GM18909 (cell line): ENCODE data around the gene MYOF.
"Not testable (repeated sequence)": the region's sequence is repeated elsewhere in the genome, so short reads cannot be mapped to it uniquely, and the experiment has no call there.

Source experiments
- ATAC-seq: cut with Tn5 transposase; IDR thresholded peaks from one replicate; pipeline ENCODE4 v1.9.1; 2021; ENCODE audit warnings: mild to moderate bottlenecking; ENCODE audit not compliant: unreplicated experiment, poor library complexity

MYOF gene

DNA sequence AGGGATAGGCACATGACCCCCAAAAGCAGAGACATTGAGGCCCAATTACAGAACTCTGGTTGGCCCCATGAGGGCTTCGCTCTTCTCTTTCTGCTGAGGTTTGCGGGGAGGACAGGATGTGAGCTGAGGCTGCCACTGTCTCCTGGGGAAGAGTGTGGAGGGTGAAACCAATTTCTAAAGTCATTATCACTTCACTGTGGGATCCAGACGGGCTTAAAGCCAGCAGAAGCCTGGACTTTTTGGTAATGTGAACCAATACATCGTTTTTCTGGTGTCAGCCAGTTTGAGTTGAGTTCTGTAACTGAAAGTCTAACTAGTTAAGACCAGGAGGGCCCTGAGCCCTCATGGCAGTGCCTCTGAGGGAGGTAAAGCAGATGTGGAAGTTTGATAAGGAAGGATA lies 163.0 kb downstream of the MYOF start:
- no peak for ATAC-seq

DNA sequence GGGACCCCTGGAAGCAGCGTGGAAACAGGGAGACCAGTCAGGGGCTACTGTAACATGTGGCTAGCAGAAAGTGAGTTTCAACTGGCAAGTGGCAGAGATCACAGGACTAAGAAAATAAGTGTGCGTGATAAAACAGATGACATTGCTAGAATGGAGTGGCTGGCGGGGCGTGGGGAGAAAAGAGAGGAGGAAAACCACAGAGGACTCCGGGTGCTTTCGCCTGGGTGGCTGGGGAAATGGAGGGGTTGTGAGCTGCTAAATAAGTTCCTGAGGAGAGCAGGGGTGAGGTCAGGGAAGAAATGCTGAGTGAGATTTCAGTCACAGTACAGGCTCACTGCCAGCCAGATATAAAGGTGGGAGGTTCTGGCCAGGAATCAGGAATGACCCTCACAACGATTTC lies 166.9 kb downstream of the MYOF start:
- ATAC-seq = no peak

DNA sequence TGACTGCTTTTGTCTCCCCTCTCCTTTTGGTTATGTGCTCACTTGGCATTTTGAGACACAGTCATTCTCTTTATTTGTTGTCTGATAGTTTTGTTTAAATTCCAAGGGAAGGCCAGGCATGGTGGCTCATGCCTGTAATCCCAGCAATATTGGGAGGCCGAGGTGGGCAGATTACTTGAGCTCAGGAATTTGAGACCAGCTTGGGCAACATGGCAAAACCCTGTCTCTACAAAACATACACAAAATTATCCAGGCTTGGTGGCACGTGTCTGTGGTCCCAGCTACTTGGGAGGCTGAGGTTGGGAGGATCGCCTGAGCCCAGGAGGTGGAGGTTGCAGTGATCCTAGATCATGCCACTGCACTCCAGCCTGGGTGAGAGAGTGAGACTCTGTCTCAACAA lies 167.5 kb downstream of the MYOF start:
- not testable (repeated sequence) for ATAC-seq

DNA sequence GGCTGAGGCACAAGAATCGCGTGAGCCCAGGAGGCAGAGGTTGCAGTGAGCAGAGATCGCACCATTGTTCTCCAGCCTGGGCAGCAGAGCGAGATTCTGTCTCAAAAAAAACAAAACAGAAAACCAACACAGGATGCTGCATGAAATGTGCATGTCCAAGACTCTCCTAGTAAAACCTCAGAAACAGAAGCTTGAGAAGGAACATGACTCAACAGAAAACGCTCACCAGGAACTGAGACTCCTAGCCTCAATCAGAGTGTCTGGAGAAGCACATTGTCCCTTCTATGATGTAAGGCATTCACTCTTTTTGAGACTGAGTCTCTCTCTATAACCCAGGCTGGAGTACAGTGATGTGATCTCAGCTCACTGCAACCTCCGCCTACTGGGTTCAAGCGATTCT lies 168.3 kb downstream of the MYOF start:
- ATAC-seq = no peak

DNA sequence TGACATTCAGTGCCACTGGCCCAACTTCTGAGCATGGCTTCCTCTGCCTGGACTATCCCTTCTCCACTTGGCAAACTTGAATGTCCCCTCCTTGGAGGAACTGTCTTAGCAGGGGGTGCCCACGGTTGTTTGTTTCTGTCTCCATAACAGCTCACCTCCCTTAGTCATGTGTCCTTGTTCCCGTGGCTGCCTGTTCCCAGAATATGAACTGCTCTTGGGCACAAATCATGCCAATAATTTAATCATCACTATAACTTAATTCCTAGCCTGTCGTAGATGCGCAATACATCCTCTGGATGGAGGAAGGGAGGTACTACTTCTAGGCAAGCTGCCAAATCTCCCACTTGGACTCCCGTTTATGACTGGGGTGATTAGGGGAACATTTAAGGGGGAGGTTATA lies 173.1 kb downstream of the MYOF start:
- no peak for ATAC-seq

DNA sequence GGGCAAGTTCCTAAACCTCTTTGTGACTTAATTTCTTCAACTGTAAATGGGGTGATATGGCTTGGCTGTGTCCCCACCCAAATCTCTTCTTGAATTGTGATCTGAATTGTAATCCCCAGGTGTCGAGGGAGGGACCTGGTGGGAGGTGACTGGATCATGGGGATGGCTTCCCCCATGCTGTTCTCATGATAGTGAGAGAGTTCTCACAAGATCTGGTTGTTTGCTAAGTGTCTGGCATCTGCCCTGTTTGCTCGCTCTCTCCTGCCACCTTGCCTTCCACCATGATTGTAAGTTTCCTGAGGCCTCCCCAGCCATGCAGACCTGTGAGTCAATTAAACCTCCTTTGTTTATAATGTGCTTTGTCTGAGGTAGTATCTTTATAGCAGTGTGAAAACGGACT lies 177.0 kb downstream of the MYOF start:
- no peak for ATAC-seq

DNA sequence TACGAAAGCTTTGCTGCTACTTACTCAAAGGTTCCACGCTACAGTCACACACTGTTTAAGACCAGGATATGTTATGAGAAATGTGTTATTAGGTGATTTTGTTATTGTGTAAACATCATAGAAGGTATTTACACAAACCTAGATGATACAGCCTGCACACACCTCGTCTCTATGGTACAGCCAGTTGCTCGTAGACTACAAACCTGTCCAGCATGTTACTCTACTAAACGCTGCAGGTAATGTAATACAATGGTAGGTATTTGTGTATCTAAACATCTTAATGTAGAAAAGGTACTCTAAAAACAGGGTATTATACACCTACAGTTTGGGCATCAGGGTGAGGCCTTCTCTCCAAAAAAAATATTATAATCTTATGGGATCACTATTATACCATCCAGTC lies 181.2 kb downstream of the MYOF start:
- no peak for ATAC-seq

DNA sequence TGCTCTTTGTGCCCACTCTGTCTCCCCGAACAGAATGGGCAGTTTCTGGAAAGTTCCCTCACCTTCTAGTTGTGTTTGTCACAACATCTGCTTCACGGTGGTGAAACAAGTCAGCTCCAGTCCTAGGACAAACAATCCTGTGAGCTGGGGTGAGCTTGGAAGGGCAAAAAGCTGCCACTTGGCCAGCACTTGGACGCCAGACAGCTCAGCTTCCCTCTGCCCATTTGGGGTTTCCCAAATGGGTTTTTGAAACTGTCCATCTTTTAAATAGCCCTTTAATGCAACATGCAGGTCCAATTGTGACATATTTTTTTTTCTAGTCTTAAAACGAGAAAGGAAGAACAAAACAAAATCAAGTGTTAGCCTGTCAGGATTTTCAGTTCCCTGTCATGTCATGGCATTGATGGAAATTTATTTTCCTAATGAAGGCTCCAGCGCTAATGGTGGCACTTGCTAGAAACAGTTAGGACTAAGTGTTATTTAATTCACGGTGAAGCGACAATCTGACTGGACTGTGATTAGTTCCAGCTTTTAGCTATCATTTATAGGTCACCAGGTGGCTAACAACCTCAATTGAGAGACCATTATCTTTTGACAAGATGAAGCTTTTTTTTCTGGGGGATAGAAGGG lies 181.7 kb downstream of the MYOF start:
- ATAC-seq = no peak

DNA sequence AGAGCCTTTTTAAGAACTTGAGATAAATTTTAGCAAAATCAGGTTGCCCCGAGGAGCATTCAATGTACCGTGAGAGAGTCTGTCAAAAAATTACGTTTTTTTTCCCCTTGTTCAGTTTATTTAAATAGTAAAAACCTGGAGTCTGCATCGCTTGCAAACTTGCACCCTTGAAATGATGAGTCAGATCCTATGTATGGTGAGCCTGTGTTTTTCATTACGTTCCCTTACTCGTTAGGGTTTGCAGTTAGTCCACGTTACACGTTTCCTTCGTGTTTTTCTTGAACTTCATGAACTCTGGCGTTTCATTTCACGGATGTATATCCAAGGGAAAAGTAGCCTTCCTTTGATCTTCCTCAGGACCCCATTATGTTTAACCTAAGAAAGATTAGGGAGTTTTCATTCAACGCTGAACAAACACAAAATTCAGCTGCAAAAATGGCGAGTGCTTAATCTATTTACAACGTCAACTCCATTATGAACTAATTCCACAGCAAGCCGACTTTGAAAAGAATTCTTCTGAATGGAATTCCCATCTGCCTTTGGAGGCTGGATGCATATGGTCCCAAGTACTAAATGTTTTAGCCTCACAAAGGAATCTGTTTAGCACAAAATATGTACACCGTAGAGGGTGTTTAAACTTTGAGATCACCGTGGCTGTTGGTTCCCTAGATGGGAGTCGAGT lies 182.4 kb downstream of the MYOF start:
- ATAC-seq = no peak

DNA sequence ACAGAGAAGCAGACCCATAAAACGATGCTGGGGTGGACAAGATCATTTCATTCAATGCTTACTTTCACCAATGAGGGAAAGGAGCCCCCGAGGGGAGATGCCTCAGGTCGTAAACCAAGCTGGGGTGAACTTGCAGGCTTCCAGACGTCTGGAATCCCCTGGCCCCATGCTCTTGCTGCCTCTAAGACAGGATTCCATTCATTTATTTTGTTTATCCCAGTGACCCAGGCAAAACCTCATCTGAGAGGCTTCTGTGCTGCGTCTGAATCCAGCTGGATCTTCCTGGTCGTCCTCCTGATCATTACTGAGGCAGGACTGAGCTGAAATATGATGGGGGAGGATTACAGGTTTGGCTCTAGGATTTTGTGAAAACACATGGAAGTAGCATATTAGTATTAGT lies 182.9 kb downstream of the MYOF start:
- no peak for ATAC-seq

DNA sequence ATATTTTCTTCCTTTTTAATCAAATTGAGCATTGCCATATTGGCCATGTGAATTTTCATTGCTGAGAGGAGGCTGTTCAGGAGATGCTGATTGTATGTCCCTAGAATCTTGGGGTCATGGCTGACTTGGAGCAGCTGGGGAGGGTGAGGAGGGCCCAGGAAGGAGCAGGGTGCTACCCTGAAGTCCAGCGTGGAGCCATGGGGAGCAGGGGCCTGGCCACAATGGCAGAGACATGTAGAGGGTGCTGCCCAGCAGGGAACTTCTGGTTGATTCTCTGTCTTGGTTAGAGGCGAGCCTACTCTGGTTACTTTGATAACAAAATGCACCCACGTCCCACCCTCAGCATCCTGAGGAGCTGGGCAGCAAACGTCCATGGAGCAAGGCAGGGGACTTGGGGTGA lies 186.0 kb downstream of the MYOF start:
- ATAC-seq = no peak

DNA sequence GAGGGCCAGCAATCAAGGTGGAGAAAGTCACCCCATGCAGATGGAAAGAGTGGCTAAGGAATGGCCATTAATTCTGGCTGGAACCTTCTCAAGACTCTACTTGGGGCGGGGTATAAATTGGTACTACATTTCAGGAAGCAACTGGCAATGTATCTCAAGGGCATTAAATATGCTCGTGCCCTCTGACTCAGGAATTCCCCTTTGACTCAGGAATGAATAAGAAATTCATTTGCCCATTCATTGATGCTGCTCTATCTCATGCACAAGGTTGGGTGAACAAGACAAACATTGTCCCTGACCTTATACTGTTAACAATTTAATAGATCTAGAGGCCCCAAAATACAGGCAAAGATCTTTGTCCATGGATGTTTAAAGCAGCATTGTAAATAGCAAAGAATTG lies 188.1 kb downstream of the MYOF start:
- ATAC-seq = no peak

DNA sequence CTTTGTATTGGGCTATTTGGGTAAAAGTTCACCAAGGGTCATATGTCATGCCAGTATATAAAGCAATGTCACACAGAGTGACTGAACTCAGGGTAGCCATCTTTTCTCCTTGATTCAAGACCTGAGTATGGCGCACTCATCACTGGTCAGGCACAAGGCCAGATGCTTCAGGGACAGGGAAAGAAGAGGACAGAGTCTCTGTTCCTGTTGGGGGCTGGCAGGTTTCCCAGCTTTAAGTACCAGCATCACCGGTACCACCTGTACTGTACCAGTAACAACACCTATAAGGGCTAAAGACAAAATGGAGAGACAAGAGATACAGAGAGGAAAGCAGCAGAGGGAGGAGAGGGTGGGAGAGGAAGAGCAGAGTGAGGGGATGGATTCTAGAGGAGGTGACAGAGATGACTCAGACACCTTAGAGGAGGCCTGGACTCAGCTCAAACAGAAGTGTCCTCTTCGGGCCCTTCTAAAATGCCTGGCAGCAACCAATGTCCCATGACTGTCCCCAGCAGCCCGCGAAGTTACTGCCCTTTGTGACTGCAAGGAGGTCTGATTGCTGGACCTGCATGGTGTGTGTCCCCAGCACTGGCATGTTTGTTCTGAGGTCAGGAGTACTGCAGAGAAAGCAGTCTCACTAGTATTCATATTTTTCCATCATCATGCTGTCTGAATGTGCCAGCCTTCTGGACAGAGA lies 191.3 kb downstream of the MYOF start:
- ATAC-seq = no peak

DNA sequence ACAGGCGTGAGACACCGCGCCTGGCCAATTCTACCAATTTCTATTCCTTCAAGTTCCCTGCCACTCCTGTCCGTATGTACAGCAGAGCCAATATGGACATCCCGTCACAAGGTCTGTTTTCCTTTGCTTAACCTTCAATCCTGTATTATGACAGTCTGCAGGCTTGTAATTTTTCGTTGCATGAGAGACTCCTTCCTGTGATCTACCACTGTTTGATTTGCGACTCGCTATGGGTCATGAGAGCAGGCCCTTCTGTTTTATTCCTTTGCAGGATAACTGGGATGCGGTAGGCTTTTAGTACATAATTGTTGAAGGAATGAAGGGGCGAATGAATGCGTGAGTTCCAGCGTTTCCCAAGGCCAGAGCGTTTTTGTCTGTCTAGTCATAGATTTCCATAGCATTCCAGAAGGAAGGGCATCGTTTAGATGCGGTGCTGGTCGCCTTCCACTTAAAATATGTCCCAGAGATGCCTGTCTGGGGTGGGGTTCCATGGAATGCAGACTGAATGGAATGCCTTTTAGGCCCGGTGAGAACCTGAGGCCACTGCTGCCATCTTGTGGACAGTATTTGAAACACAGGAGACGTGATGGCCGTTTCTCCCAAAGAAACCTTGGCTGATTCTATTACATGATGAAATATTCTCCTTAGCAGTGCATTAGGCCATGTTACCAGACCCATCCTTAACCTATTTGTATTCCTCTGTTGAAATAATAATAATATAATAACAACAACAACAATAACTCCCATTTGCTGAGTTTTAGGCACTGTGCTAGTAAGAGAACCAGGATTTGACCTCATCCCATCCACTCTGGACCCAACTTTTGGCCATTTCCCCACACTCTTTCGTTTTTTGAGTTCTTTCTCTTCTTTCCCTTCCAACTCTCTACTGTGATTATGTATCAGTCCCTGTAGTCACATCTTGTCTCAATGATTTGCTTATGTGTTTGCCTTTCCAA lies 193.2 kb downstream of the MYOF start:
- no peak for ATAC-seq

DNA sequence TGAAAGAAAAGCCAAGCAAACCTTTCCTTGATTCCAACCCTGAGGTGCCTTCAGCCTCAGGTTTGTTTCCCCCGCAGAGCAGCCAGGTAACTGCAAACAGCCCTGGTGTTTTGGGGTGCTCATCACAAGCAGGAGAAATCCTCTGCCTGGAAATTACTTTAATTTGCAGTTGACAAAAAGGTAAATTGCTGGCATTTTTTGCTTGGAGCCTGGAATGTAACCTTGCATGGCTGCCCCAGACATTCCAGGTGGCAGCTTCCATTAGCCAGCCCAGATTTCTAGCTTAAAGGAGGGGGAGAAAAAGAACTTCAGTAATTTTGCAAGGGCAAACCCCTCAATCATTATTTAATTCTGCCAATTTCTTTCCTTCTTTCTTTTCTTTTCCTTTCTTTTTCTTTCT lies 194.4 kb downstream of the MYOF start:
- no peak for ATAC-seq

DNA sequence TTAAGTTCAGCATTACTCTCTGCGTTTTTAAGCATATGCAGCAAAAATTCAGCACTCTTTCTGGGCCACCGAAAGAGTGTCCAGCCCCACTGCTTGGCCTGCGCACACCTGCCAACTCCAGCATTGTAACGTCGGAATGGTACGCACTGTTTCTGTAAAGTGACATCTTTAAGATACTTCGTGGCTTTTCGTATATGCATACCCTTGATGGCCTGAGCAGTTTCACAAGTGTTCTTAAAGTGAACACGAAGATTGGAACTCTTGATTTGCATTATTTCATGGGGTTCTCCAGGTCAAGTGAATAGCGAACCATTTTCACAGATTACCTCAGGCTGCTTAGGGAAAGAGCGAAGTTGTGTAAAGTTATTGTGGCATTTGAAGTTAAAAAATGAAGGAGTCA lies 197.9 kb downstream of the MYOF start:
- not testable (repeated sequence) for ATAC-seq

DNA sequence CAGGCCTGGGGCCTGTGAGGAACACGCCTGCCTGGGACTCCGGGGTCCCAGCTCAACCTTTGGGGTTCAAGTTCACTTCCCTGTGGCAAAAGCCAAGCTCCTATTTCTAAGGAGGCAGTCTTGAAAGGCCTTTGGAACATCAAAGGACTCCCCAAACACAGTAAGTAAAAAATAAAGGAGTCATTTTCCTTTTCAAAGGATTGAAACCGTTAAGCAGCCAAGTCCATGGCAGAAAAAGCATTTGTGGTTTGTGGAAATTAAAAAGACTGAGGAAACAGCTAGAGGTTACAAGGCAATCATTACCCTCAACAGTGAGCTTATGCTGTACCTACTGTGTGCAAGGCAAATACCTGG lies 200.8 kb downstream of the MYOF start:
- no peak for ATAC-seq

DNA sequence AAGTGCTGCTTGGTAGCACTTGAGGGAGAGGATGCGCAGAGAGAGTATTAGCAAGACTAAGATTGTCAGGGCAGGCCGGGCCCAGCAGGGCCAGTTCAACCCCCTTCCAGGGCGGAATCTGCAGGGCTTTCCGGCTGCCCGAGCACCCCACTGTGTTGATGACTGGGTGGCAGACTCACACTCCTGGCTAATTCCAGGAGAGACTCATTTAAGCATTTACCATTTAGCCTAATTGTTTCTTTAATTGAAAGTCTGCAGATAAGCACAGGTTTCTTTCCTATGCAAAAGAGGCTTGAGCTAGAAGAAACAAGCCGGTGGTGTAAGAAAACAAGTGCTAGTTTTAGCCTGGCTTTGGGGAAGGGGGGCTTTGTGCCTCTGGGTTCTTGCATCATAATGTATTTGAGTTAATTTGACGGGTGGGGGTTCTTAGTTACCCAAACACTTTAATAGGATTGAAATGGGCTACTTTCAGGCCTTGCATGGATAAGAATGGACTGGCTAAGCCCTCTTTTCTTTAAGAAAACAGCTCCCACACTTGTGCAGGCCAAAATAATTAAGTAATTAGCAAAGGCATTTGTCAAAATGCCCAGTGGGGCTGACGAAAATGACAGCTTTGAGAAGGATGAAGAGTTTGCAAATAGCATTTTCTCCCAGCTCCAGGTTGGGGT lies 201.3 kb downstream of the MYOF start:
- ATAC-seq = no peak

DNA sequence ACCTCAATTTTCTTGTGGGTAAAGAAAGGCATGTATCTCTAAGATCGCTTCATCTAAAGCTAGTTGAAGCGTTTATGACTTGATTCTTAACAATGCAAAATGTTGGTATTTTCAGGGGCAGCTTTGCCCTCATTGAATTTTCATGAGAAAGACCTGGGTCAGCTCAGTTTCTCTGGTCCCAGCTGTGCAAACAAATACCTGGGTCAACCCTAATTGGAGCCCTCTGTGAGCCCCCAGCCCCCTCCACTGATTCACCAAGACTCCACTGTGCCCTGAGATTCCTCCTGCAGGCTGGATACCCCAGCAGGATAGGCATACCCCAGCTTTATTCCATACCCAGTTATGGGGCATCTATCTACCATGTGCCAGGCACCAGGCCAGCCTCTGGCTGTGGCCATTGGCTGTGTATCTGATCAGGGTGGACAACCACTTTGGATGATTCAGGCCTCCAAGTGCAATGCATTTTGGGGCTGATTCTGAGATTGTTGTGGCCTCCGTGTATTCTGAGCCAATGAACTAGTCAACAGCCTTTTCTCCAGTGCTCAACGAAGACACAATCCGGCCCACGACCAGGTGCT lies 201.9 kb downstream of the MYOF start:
- ATAC-seq = no peak

DNA sequence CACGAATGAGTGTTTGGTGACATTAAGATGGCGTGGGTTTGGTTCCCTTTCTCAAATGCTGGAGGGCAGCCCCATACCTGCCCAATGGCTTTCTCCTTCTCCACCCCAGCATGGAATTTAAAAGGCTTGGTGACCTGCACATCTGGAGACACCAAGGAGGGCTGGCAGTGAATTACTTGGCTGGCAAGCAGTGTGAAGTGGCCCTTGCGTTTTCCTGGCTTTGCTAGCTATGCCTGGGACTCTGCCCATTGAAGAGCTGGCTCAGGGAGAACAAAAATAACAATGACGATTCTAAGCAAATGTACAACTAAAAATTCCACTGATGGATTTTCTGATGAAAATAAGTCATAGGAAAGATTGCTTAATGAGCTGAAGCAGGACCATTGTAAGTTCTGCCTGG lies 204.8 kb downstream of the MYOF start:
- ATAC-seq = no peak
